Mesodermal cell (in vitro differentiated cells): ENCODE data around the gene TP53BP1.
"Not testable (repeated sequence)": the region's sequence is repeated elsewhere in the genome, so short reads cannot be mapped to it uniquely, and the experiment has no call there.

Experiments used
- H3K27ac ChIP-seq: 2 replicates; pipeline ENCODE4 v1.7.0; 2013; ENCODE audit warnings: mild to moderate bottlenecking, low read depth, low read length, moderate library complexity; ENCODE audit not compliant: severe bottlenecking
- H3K36me3 ChIP-seq: 2 replicates; pipeline ENCODE4 v1.7.1; 2013; ENCODE audit warnings: mild to moderate bottlenecking, low read length, moderate library complexity; ENCODE audit not compliant: control insufficient read depth, insufficient read depth
- H3K4me1 ChIP-seq: one replicate; pipeline ENCODE4 v1.7.1; 2013; ENCODE audit warnings: mild to moderate bottlenecking, low read length; ENCODE audit not compliant: insufficient read depth, control insufficient read depth, poor library complexity, severe bottlenecking
- H3K4me3 ChIP-seq: 2 replicates; pipeline ENCODE4 v1.7.0; 2013; ENCODE audit warnings: low read length, control low read depth, mild to moderate bottlenecking; ENCODE audit not compliant: insufficient read depth, poor library complexity, severe bottlenecking; ENCODE audit errors: extremely low read depth
- H3K9me3 ChIP-seq: 2 replicates; pipeline ENCODE4 v1.7.1; 2013; ENCODE audit warnings: mild to moderate bottlenecking, low read length, moderate library complexity; ENCODE audit not compliant: control insufficient read depth
- WGBS, 2 experiments: methylation state at CpG; one replicate each; pipeline ENCODE4 v1.1.5; 2013; ENCODE audit warnings: missing lambda C conversion rate in 2 of 2; ENCODE audit not compliant: insufficient coverage in 2 of 2; 5-methylcytosine and 5-hydroxymethylcytosine counted together

The TP53BP1 gene

GRCh38 chr15:43414196-43414595, 78.8 kb downstream of the TP53BP1 start:
- Histone ChIP-seq H3K4me1 (no peaks in the 10 kb centered on the region), H3K36me3 (peaks cover 94% of the 10 kb centered on the region), H3K4me3 (no peak overlapping the region), H3K27ac (no peak overlapping the region), H3K9me3 (no peaks in the 10 kb centered on the region)

GRCh38 chr15:43412096-43412495, 80.9 kb downstream of the TP53BP1 start:
- Histone ChIP-seq H3K4me1 (no peaks in the 10 kb centered on the region), H3K9me3 (no peaks in the 10 kb centered on the region), H3K4me3 (no peak overlapping the region), H3K27ac (no peak overlapping the region), H3K36me3 (peaks cover 97% of the 10 kb centered on the region)
- WGBS, 2 experiments, result no CpG with 5 or more reads among the region's 1 CpG

GRCh38 chr15:43410572-43411214, 82.3 kb downstream of the TP53BP1 start:
- H3K27ac ChIP-seq, result no peak overlapping the region
- H3K4me1 ChIP-seq, result no peaks in the 10 kb centered on the region
- 87 to 89% methylated on average over 3 to 5 of the region's 5 CpGs for WGBS, 2 experiments

GRCh38 chr15:43408789-43409188, 84.2 kb downstream of the TP53BP1 start:
- Histone ChIP-seq H3K4me3 (no peak overlapping the region), H3K4me1 (no peaks in the 10 kb centered on the region), H3K27ac (peak overlapping the region; percentile 41), H3K9me3 (no peaks in the 10 kb centered on the region), H3K36me3 (peaks cover 97% of the 10 kb centered on the region)
- WGBS, 2 experiments, result 94 to 98% methylated on average over 4 of the region's 4 CpGs

More at GRCh38 chr15:43410572-43411214, 82.3 kb downstream of the TP53BP1 start:
- H3K4me3 ChIP-seq, result no peak overlapping the region
- peaks cover 97% of the 10 kb centered on the region for H3K36me3 ChIP-seq
- no peaks in the 10 kb centered on the region for H3K9me3 ChIP-seq

- Histone ChIP-seq H3K4me1 (no peaks in the 10 kb centered on the region), H3K27ac (no peak overlapping the region), H3K36me3 (peaks cover 98% of the 10 kb centered on the region), H3K4me3 (no peak overlapping the region), H3K9me3 (no peaks in the 10 kb centered on the region)
- WGBS, 2 experiments, result 67 to 100% methylated on average over 1 of the region's 2 CpGs
Observed at GRCh38 chr15:43406808-43407207, 86.1 kb downstream of the TP53BP1 start.

GRCh38 chr15:43406189-43406588, 86.8 kb downstream of the TP53BP1 start:
- Histone ChIP-seq H3K4me3 (no peak overlapping the region), H3K27ac (no peak overlapping the region), H3K9me3 (no peaks in the 10 kb centered on the region), H3K4me1 (no peaks in the 10 kb centered on the region), H3K36me3 (peaks cover 98% of the 10 kb centered on the region)
- 86 to 100% methylated on average over 1 of the region's 2 CpGs for WGBS, 2 experiments

- Histone ChIP-seq H3K4me1 (no peaks in the 10 kb centered on the region), H3K9me3 (no peaks in the 10 kb centered on the region), H3K4me3 (no peak overlapping the region), H3K36me3 (peaks cover 94% of the 10 kb centered on the region), H3K27ac (no peak overlapping the region)
- whole genome bisulfite sequencing, 2 experiments, result 93 to 100% methylated on average over 1 to 2 of the region's 5 CpGs
Observed at GRCh38 chr15:43404130-43404529, 88.8 kb downstream of the TP53BP1 start.

GRCh38 chr15:43403616-43404015, 89.3 kb downstream of the TP53BP1 start:
- Histone ChIP-seq H3K27ac (no peak overlapping the region), H3K4me1 (no peaks in the 10 kb centered on the region), H3K9me3 (no peaks in the 10 kb centered on the region), H3K36me3 (peaks cover 92% of the 10 kb centered on the region), H3K4me3 (no peak overlapping the region)
- WGBS, 2 experiments, result 94 to 97% methylated on average over 7 of the region's 8 CpGs

GRCh38 chr15:43402255-43402654, 90.7 kb downstream of the TP53BP1 start:
- Histone ChIP-seq H3K9me3 (no peaks in the 10 kb centered on the region), H3K36me3 (peaks cover 89% of the 10 kb centered on the region), H3K4me1 (no peaks in the 10 kb centered on the region), H3K27ac (no peak overlapping the region), H3K4me3 (no peak overlapping the region)
- 83 to 100% methylated on average over 1 to 2 of the region's 3 CpGs for WGBS, 2 experiments

GRCh38 chr15:43393592-43393991, 99.4 kb downstream of the TP53BP1 start:
- not testable (repeated sequence) for H3K4me3 ChIP-seq, H3K9me3 ChIP-seq, H3K4me1 ChIP-seq, H3K27ac ChIP-seq
- H3K36me3 ChIP-seq, result peaks cover 58% of the 10 kb centered on the region
- 92 to 95% methylated on average over 2 of the region's 6 CpGs for WGBS, 2 experiments

GRCh38 chr15:43390723-43391122, 102.2 kb downstream of the TP53BP1 start:
- Histone ChIP-seq H3K36me3 (peaks cover 45% of the 10 kb centered on the region), H3K4me1 (no peaks in the 10 kb centered on the region), H3K27ac (no peak overlapping the region), H3K4me3 (no peak overlapping the region), H3K9me3 (no peaks in the 10 kb centered on the region)
- WGBS, 2 experiments, result 77 to 93% methylated on average over 7 to 8 of the region's 8 CpGs
